ENCODE measurements around the gene RGL2. TPM values are rescaled to one million over a fixed set of nuclear protein-coding genes. Genes with fewer than 3 reads are reported as not detected.

Gene RGL2, protein sequence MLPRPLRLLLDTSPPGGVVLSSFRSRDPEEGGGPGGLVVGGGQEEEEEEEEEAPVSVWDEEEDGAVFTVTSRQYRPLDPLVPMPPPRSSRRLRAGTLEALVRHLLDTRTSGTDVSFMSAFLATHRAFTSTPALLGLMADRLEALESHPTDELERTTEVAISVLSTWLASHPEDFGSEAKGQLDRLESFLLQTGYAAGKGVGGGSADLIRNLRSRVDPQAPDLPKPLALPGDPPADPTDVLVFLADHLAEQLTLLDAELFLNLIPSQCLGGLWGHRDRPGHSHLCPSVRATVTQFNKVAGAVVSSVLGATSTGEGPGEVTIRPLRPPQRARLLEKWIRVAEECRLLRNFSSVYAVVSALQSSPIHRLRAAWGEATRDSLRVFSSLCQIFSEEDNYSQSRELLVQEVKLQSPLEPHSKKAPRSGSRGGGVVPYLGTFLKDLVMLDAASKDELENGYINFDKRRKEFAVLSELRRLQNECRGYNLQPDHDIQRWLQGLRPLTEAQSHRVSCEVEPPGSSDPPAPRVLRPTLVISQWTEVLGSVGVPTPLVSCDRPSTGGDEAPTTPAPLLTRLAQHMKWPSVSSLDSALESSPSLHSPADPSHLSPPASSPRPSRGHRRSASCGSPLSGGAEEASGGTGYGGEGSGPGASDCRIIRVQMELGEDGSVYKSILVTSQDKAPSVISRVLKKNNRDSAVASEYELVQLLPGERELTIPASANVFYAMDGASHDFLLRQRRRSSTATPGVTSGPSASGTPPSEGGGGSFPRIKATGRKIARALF
- 22.8 TPM for total RNA-seq

DNA sequence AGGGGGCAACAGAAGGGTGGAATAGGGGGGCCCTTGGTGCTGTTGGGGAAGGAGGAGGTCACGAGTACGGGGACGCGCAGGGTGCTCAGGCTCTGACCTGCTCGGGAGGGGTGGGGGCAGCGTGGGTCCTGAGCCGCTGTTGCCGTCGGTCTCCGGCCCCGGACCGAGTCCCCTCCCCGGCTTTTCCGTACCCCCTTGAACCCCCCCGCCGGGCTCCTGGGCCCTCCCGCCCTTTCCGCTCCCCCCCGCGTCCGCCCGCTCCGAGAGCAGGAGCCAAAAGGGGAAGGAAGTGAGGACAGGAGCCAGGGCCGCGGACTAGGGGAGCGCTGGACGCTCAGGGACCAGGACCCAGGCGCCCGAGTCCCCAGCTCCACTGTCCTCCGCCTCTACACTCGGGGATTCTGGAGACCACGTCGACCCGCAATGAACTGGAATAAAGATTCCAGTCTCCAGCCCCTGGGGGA is at the start of gene RGL2:
TSS of gene RGL2 (minus strand) at position 170 of the 464 bp plus-strand sequence. CDS start 332 bp downstream, outside the sequence.

DNA sequence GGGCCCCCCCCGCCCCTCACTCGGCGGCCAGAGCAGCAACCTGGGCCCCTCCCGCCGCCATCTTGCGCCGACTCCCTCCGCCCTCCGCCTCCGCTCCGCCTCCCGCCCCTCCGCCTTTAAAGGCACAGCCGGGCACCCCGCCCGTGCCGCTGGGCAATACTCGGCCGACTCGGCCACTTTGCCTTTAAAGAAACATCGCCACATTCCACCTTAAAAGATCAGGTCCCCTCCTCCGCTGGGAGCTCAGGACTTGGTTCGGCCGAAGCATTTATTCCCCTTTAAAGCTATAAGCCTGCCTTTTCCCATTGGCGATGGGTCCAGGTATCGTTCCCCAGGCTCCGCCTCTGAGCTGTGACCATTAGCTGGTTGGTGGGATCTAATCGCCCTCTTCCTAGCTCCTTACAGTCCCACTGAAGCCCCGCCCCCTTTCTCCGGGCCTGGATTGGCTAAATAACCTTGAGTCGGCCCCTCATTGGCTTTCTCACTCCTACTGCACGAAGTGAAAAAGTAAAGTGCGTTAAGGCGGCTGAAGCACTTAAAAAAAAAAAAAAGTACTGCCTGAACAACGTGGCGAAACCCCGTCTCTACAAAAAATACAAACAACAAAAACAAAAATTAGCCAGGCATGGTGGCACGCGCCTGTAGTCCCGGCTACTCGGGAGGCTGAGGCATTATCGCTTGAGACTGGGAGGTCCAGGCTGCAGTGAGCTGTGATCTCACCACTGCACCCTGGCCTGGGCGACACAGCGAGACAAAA is 19.1 kb upstream of the RGL2 start, which contains the start of gene ZBTB22:
TSS of gene ZBTB22 (minus strand) at position 76 of the 757 bp plus-strand sequence. CDS start 828 bp downstream, outside the sequence.

DNA sequence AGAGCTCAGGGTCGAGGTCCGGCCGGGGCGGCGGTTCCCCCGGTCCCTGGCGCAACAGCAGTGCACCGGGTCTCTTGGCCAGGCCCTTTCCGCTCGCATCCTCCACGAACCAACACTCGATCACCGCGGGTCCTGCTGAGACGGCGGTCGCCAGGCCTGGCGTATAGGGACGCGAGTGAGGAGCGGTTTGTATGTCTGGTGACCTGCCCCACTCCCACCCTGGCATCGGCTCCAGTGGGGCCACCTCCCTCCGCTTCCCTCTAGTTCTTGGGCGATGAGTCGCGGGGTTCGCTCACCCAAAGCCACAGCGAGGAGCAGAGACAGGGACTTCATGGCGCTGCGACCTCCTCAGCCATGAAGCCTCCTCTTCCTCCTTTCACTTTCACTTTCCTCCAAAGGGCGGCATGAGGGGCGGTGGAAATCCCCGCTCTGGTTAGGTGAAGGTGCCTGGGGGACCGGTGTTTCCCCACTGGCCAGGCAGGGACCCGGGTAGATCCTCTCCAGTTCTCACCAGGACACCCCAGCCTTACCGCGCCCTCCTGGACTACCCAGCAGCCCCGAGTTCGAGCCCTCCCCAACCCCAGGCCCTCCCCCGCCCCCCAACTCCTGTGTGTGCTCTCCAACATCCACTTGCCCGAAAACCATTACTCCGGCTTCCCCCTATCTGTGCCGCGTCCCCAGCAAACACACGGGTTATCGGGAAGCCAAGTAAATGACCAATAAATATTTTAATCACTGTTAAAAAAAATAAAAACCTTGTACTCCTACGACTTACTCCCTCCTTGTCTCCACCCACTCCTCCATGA is 15.2 kb upstream of the RGL2 start, which contains the start of gene TAPBP:
TSS of gene TAPBP (minus strand) at position 370 of the 806 bp plus-strand sequence. CDS start at position 333, 37 bp downstream.

DNA sequence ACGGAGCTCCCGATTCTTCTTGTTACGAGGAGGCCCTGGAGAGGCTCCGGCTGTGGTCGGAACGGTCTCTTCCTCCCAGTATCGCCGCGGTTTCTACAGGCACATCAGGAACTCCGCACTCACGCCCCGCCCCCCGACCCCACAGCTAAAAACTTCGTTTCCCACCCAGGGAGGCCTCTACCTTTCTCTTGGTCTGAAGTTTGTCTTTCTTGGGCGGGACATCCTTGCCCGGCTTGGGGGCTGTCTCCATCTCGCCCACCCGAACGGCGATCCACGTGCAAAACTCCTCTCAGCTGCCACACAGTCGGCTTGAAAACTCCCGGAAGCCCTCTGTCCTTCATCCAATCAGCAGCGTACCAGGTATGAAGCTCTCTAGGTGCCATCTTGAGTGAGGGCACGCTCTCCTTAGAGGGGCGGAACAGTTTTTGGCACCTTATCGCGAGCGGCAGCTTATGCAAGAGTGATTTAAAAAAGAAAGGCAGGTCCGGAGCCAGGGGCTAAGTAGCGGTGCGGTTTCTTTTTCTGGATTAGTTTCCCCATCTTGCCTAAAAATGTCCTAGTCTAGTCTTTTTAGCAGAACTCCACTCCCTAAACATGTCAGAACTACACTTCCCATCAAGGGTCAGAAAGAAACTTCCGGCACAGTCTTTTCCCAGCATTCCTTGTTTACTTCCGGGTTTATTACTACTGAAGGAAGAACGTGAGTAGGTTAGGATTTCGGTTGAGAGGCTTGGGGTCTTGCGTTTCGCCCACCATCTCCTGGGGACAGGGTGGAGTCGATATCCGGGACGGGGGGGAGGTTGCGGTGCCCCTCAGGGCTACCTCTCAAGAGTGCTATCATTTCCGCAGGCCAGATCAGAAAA is 9.6 kb downstream of the RGL2 start, which contains the start of the genes PFDN6 and WDR46:
TSS of gene PFDN6 (plus strand) at position 681 of the 863 bp plus-strand sequence. CDS start 256 bp downstream, outside the sequence.
TSS of gene WDR46 (minus strand) at position 319 of the 863 bp plus-strand sequence. CDS start at position 250, 69 bp downstream.

DNA sequence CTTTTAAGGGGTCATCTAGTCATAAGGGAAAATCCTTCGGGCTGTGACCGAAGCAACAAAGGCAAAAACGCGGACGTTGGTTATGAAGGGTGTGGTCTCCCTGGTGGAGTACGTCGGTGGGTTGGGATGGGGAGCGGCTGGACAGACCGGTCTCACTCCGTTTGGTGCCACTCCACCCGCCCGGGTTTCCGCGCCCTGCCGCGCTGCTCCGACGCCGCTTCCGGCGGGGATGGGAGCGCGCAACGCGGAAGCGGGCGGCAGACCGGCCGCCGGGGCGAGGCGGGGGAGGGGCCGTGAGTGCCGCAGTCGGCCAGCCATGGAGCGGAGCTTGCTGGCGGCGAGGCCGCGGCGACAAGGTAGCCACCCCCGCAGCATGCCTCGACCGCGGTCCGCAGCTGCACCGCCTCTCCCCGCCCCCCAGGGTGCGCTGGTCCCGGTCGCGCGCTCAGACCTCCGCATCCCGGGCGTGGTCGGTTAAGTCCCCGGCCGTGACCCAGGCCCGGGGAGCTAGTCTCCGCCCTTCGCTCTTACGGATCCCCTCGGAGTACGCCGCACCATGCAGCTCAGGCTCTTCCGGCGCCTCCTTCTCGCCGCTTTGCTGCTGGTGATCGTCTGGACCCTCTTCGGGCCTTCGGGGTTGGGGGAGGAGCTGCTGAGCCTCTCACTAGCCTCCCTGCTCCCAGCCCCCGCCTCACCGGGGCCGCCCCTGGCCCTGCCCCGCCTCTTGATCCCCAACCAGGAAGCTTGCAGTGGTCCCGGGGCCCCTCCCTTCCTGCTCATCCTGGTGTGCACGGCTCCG is 21.7 kb downstream of the RGL2 start, which contains the start of gene B3GALT4:
TSS of gene B3GALT4 (plus strand) at position 260 of the 799 bp plus-strand sequence. CDS start at position 557, 297 bp downstream.

DNA sequence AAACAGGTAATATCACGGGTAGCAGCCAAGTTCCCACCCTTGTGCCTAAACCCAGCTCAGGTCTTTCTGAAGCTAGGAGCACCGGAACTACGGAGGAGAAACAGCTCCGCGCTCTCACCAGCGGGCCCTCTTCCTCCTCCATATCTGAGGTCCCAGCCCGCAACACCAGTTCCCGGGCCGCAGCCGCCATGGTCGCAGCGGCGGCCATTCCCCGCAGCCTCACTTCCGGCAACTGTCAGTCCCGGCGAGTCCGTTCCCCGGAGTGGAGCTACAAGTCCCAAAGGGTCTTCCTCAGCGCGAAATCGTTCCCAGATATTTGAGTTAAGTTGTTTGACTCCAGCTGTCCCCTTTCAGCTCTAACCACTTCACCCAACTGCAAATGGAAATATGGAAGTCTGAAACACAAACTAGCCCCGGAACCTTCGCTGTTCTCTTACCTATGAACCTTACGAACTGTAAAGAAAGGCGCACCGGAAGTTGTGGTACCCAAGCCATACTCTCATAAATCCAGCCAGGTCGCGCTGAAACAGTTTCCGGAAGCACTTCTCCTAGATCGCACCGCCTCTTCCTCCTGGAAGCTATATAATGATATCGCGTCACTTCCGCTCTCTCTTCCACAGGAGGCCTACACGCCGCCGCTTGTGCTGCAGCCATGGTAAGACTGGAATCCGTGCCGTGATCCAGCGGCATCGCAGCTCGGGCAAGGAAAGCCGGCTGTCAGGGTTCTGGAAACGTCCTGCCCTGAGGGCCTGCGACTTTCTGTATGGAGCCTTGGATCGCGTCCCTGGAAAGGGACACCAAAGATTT is 27.1 kb downstream of the RGL2 start, which contains the start of the genes RPS18 and VPS52:
TSS of gene RPS18 (plus strand) at position 608 of the 807 bp plus-strand sequence. CDS start at position 653, 45 bp downstream.
TSS of gene VPS52 (minus strand) at position 409 of the 807 bp plus-strand sequence. CDS start at position 208, 201 bp downstream.

Other genes starting within 250 kb of the RGL2 start
- 0.94 TPM for gene HLA-DPA1, start 225.3 kb downstream of the RGL2 start, total RNA-seq
- gene HLA-DPB1, start 223.0 kb downstream of the RGL2 start, total RNA-seq, result 1.9 TPM
- gene COL11A2, start 106.5 kb downstream of the RGL2 start, total RNA-seq, result 3.4 TPM
- 33.2 TPM for gene RXRB, start 98.3 kb downstream of the RGL2 start, total RNA-seq
- 36.9 TPM for gene SLC39A7, start 98.1 kb downstream of the RGL2 start, total RNA-seq
- 4.4 TPM for gene HSD17B8, start 94.3 kb downstream of the RGL2 start, total RNA-seq
- gene RING1, start 90.4 kb downstream of the RGL2 start, total RNA-seq, result 21.9 TPM
- 47.6 TPM for gene VPS52, start 27.1 kb downstream of the RGL2 start, total RNA-seq
- gene RPS18, start 26.9 kb downstream of the RGL2 start, total RNA-seq, result 3,808 TPM
- gene B3GALT4, start 21.8 kb downstream of the RGL2 start, total RNA-seq, result 12.8 TPM
- gene WDR46, start 9.7 kb downstream of the RGL2 start, total RNA-seq, result 39.4 TPM
- gene PFDN6, start 9.3 kb downstream of the RGL2 start, total RNA-seq, result 18.5 TPM
- 12.2 TPM for gene TAPBP, start 15.1 kb upstream of the RGL2 start, total RNA-seq
- 24.7 TPM for gene ZBTB22, start 18.8 kb upstream of the RGL2 start, total RNA-seq
- 25.0 TPM for gene DAXX, start 24.0 kb upstream of the RGL2 start, total RNA-seq
- gene KIFC1, start 92.9 kb upstream of the RGL2 start, total RNA-seq, result 7.8 TPM
- 32.9 TPM for gene PHF1, start 112.1 kb upstream of the RGL2 start, total RNA-seq
- 59.8 TPM for gene CUTA, start 119.2 kb upstream of the RGL2 start, total RNA-seq
- 48.8 TPM for gene SYNGAP1, start 121.1 kb upstream of the RGL2 start, total RNA-seq
- 8.1 TPM for gene ZBTB9, start 155.6 kb upstream of the RGL2 start, total RNA-seq

Data from parietal lobe (tissue), 1 donor.